ENCODE data around the gene UVRAG. TPM values are rescaled to one million over a fixed set of nuclear protein-coding genes. Genes with fewer than 3 reads are reported as not detected.

Gene UVRAG
- total and polyA plus RNA-seq, 4 experiments from 2014 or later, result 11.2 to 32.2 (median 21.3) TPM

DNA sequence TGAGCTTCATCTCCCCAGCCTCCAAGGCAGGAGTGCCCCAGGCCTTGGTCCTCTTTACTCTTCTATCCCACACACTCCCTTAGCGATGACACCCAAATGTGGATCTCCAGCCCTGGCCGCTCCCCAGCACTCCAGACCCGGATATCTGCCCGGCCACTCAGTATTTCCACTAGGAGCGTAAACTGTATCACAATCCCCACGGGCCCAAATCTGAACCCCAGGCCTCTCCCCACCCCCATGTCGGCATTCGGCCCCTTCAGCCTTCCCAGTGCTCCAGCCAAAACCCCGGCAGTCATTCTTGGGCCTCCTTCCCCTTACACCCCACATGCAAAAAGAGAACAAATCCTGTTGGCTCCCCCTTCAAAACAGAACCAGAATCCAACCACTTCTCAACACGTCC is 370.5 kb downstream of the UVRAG start:
- CTCF ChIA-PET (ENCODE audit: partially characterized antibody), result interaction anchor here (1.8 kb wide), 1 partner anchor 23 kb away, joined by 7 read pairs; no protein-coding TSS in a partner anchor
- H3K36me3 Mint-ChIP-seq, result no peaks in the 10 kb centered on the region
- Histone ChIP-seq H3K27me3 (ENCODE audit: insufficient read depth, low read length) (no peaks in the 10 kb centered on the region), H3K27ac (ENCODE audit: low read depth, low read length) (no peak overlapping the region), H3K36me3 (ENCODE audit: insufficient read depth, low read length) (no peaks in the 10 kb centered on the region), H3K4me3 (ENCODE audit: low read length in 2 of 2) (no peak overlapping the region), H3K9me3 (ENCODE audit: control insufficient read depth in 1 of 2, low read length in 2 of 2) (no peaks in the 10 kb centered on the region), H3K4me1 (ENCODE audit: insufficient read depth, low read length) (no peaks in the 10 kb centered on the region)
- no peak for DNase-seq
- peak overlapping the region in 1 of 7 donors; percentile 2 for H3K27ac Mint-ChIP-seq
- no peaks in the 10 kb centered on the region for H3K27me3 Mint-ChIP-seq
- H3K4me1 Mint-ChIP-seq, result no peaks in the 10 kb centered on the region
- no peaks in the 10 kb centered on the region for H3K9me3 Mint-ChIP-seq
- intact Hi-C loops (cut with micrococcal nuclease), result no loop called here
- POLR2A ChIA-PET (ENCODE audit: partially characterized antibody), result no interaction called here
- no peak overlapping the region for H3K4me3 Mint-ChIP-seq

DNA sequence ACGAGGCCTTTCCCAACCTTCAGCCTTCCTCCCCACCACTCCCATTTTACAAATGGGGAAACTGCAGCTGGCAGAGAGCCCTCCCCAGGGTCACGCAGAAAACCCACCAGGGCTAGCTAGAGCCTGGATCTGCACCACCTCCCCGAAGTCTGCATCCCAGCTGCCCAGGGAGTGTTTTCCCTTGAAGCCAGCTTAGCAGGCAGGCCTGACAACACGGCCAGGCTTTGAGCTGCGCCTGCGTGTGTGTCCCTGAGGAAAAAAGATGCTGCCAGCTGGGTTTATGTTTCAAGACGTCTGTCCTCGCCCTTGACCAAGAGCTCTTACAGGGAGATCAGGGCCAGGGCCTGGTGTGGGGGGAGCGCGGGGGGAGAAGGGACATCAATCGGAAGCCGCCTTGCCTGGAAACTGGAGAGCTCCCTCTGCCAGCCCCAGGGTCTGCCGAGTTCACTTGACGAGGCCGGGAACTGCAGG is 371.0 kb downstream of the UVRAG start:
- H3K36me3 ChIP-seq (ENCODE audit: insufficient read depth, low read length), result no peaks in the 10 kb centered on the region
- POLR2A ChIA-PET (ENCODE audit: partially characterized antibody), result no interaction called here
- no peaks in the 10 kb centered on the region for H3K27me3 ChIP-seq (ENCODE audit: insufficient read depth, low read length)
- H3K9me3 ChIP-seq (ENCODE audit: control insufficient read depth in 1 of 2, low read length in 2 of 2), result no peaks in the 10 kb centered on the region
- DNase-seq, result peak in 1 of 5 donors; percentile 21
- no peak overlapping the region for H3K4me3 Mint-ChIP-seq
- no peak overlapping the region for H3K27ac Mint-ChIP-seq
- H3K4me1 ChIP-seq (ENCODE audit: insufficient read depth, low read length), result no peaks in the 10 kb centered on the region
- no peak overlapping the region for H3K4me3 ChIP-seq (ENCODE audit: low read length in 2 of 2)
- intact Hi-C loops (cut with micrococcal nuclease), result no loop called here
- CTCF ChIA-PET (ENCODE audit: partially characterized antibody), result interaction anchor here (1.8 kb wide), 1 partner anchor 22 kb away, joined by 7 read pairs; no protein-coding TSS in a partner anchor
- no peak overlapping the region for H3K27ac ChIP-seq (ENCODE audit: low read depth, low read length)
- no peaks in the 10 kb centered on the region for H3K27me3 Mint-ChIP-seq
- H3K9me3 Mint-ChIP-seq, result no peaks in the 10 kb centered on the region
- H3K4me1 Mint-ChIP-seq, result no peaks in the 10 kb centered on the region
- H3K36me3 Mint-ChIP-seq, result no peaks in the 10 kb centered on the region

DNA sequence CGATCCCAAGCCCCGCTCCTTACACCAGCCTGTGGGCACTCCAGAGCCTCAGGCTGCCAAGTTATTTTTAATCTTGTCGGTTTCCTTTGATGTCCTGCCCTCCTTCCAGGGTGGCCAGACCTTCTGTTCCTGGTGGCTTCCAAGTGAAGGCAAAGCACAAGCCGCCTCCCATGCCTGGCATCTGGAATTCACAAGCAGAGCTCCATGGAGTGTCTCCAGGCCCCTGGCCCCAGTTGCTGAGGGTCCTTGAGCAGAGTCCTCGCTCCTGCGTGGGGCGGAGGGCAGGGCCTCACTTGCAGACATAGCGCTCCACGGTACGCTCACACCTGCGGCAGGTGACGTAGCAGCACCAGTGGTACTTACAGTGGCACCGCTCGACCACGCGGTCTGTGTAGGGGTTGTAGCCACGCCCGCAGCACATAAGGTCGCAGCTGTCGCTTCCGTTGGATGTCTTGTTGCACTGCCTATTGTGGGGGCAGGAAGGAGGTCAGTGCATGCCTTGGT is 371.8 kb downstream of the UVRAG start:
- no peaks in the 10 kb centered on the region for H3K9me3 Mint-ChIP-seq
- Histone ChIP-seq H3K27ac (ENCODE audit: low read depth, low read length) (no peak overlapping the region), H3K9me3 (ENCODE audit: control insufficient read depth in 1 of 2, low read length in 2 of 2) (no peaks in the 10 kb centered on the region), H3K4me1 (ENCODE audit: insufficient read depth, low read length) (no peaks in the 10 kb centered on the region), H3K4me3 (ENCODE audit: low read length in 2 of 2) (no peak overlapping the region), H3K36me3 (ENCODE audit: insufficient read depth, low read length) (no peaks in the 10 kb centered on the region), H3K27me3 (ENCODE audit: insufficient read depth, low read length) (no peaks in the 10 kb centered on the region)
- no peak overlapping the region for H3K27ac Mint-ChIP-seq
- ChIA-PET POLR2A (ENCODE audit: partially characterized antibody) (no interaction called here), CTCF (ENCODE audit: partially characterized antibody) (interaction anchor here (1.8 kb wide), 1 partner anchor 21 kb away, joined by 7 read pairs; no protein-coding TSS in a partner anchor)
- no peaks in the 10 kb centered on the region for H3K36me3 Mint-ChIP-seq
- H3K4me3 Mint-ChIP-seq, result no peak overlapping the region
- intact Hi-C loops (cut with micrococcal nuclease), result no loop called here
- DNase-seq, result peak in 1 of 5 donors; percentile 22
- no peaks in the 10 kb centered on the region for H3K27me3 Mint-ChIP-seq
- H3K4me1 Mint-ChIP-seq, result no peaks in the 10 kb centered on the region

DNA sequence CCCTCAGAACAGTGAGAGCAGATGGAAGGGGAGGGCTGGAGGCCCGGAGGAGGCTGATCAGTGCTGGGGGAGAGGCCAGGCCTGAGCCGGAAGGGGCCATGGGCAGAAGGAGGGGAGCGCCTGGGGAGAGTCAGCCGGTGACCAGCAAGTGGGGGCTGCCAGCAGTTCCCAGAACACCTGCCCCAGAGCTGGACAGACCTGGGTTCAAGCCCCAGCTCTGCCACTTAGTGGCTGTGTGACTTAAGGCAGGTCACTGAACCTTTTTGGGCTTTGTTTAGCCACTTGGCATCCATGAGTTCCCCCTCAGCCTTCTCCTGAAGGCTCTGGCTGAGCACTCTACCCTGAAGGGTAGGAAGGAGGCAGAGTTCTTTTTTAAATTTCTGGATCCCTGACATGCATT is 373.9 kb downstream of the UVRAG start:
- POLR2A ChIA-PET (ENCODE audit: partially characterized antibody), result no interaction called here
- Histone ChIP-seq H3K27ac (ENCODE audit: low read depth, low read length) (no peak overlapping the region), H3K36me3 (ENCODE audit: insufficient read depth, low read length) (no peaks in the 10 kb centered on the region), H3K4me3 (ENCODE audit: low read length in 2 of 2) (no peak overlapping the region), H3K9me3 (ENCODE audit: control insufficient read depth in 1 of 2, low read length in 2 of 2) (no peaks in the 10 kb centered on the region), H3K4me1 (ENCODE audit: insufficient read depth, low read length) (no peaks in the 10 kb centered on the region), H3K27me3 (ENCODE audit: insufficient read depth, low read length) (no peaks in the 10 kb centered on the region)
- intact Hi-C loops (cut with micrococcal nuclease), result no loop called here
- Mint-ChIP-seq H3K27me3 (no peaks in the 10 kb centered on the region), H3K4me1 (no peaks in the 10 kb centered on the region), H3K27ac (no peak overlapping the region), H3K36me3 (no peaks in the 10 kb centered on the region), H3K9me3 (no peaks in the 10 kb centered on the region), H3K4me3 (no peak overlapping the region)
- CTCF ChIA-PET (ENCODE audit: partially characterized antibody), result no interaction called here
- no peak for DNase-seq

DNA sequence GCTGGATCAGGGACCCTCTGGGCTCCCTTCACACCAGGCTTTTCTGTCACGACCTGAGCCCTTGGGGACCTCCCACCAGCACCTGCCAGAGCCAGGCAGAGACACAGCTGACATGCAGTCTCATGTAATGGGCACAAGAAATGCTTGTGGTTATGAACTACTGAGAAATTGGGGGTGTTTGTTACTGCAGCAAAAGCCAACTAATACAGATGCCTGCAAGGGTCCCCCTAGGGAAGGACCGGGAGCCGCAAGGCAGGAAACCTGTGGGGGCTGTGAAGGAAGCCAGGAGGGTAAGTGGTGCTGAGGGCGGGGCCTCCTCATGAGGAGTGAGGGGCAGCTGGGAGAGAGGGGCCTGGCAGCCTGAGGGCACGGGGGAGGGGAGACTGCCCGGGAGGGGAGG is 374.7 kb downstream of the UVRAG start:
- no peaks in the 10 kb centered on the region for H3K27me3 Mint-ChIP-seq
- POLR2A ChIA-PET (ENCODE audit: partially characterized antibody), result no interaction called here
- no peak overlapping the region for H3K27ac Mint-ChIP-seq

DNA sequence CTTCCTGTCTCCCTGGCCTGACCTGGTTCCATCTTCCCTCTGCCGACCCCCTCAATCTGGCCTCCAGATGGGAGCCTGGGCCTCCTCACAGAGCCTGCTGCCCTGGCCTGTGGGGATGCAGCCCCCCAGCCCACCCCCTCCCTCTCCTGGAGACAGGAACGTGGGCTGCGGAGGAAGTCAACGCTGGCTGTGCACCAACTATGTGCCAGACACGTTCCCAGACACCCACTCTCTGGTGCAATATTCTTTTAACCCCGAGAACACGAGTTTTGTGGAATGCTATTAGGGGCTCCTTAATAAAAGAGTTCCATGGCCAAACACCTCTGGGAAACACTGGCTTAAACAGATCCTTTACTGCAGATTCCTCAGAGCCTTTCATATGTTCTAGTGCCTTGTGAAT is 375.4 kb downstream of the UVRAG start:
- Histone ChIP-seq H3K4me3 (ENCODE audit: low read length in 2 of 2) (no peak overlapping the region), H3K9me3 (ENCODE audit: control insufficient read depth in 1 of 2, low read length in 2 of 2) (no peaks in the 10 kb centered on the region), H3K27ac (ENCODE audit: low read depth, low read length) (no peak overlapping the region), H3K4me1 (ENCODE audit: insufficient read depth, low read length) (no peaks in the 10 kb centered on the region), H3K36me3 (ENCODE audit: insufficient read depth, low read length) (no peaks in the 10 kb centered on the region), H3K27me3 (ENCODE audit: insufficient read depth, low read length) (no peaks in the 10 kb centered on the region)
- H3K27me3 Mint-ChIP-seq, result no peaks in the 10 kb centered on the region
- H3K9me3 Mint-ChIP-seq, result no peaks in the 10 kb centered on the region
- intact Hi-C loops (cut with micrococcal nuclease), result no loop called here
- peak in 1 of 5 donors; percentile 13 for DNase-seq
- no peak overlapping the region for H3K27ac Mint-ChIP-seq
- CTCF ChIA-PET (ENCODE audit: partially characterized antibody), result interaction anchor here (1.7 kb wide), 1 partner anchor 21 kb away, joined by 4 read pairs; no protein-coding TSS in a partner anchor
- POLR2A ChIA-PET (ENCODE audit: partially characterized antibody), result no interaction called here
- no peaks in the 10 kb centered on the region for H3K4me1 Mint-ChIP-seq
- H3K36me3 Mint-ChIP-seq, result no peaks in the 10 kb centered on the region
- H3K4me3 Mint-ChIP-seq, result no peak overlapping the region

More for the DNA sequence above, 374.7 kb downstream of the UVRAG start:
- intact Hi-C loops (cut with micrococcal nuclease), result no loop called here
- Mint-ChIP-seq H3K9me3 (no peaks in the 10 kb centered on the region), H3K4me3 (no peak overlapping the region), H3K4me1 (no peaks in the 10 kb centered on the region), H3K36me3 (no peaks in the 10 kb centered on the region)
- H3K36me3 ChIP-seq (ENCODE audit: insufficient read depth, low read length), result no peaks in the 10 kb centered on the region
- no peak overlapping the region for H3K27ac ChIP-seq (ENCODE audit: low read depth, low read length)
- no peak for DNase-seq
- no peaks in the 10 kb centered on the region for H3K9me3 ChIP-seq (ENCODE audit: control insufficient read depth in 1 of 2, low read length in 2 of 2)
- H3K4me3 ChIP-seq (ENCODE audit: low read length in 2 of 2), result no peak overlapping the region
- H3K27me3 ChIP-seq (ENCODE audit: insufficient read depth, low read length), result no peaks in the 10 kb centered on the region
- no peaks in the 10 kb centered on the region for H3K4me1 ChIP-seq (ENCODE audit: insufficient read depth, low read length)
- CTCF ChIA-PET (ENCODE audit: partially characterized antibody), result no interaction called here

Data from CD4-positive, alpha-beta memory T cell (primary cell).